HepG2 (cell line): Measurements from ENCODE around the gene SNX9. TPM values are rescaled to one million over a fixed set of nuclear protein-coding genes. Genes with fewer than 3 reads are reported as not detected.

Experiments
- ATAC-seq: fragments of 200-7000 bp; cut with Tn5 transposase; 3 replicates; pipeline ENCODE4 v1.9.1; 2020; ENCODE audit warnings: mild to moderate bottlenecking, moderate library complexity
- BruUV-seq: library from RNA; stranded (reverse); fragments of 400-500 nt; replicated peaks from 2 replicates; lab custom pipeline; 2021; lab: Mats Ljungman, UMichigan
- CTCF ChIA-PET: fragments of 300-600 bp; formaldehyde crosslinking; extraction: SDS; loops from one replicate; lab custom pipeline; 2021; ENCODE audit warnings: low total read pairs, inconsistent platforms, low intra/inter-chr PET ratio; lab: Yijun Ruan, JAX
- POLR2A ChIA-PET: fragments of 350-600 bp; sonication (Branson Sonifier 250); formaldehyde crosslinking; loops from one replicate; lab custom pipeline; 2020; ENCODE audit warnings: antibody characterized with exemption, inconsistent platforms; lab: Yijun Ruan, JAX
- DNase-seq: peaks from one replicate; pipeline ENCODE4 v3.0.0-alpha.2; 2015; ENCODE audit warnings: low spot score
- FAIRE-seq: peaks from 3 replicates; lab custom pipeline; 2011; peaks lifted over from hg19 to GRCh38; lab: Jason Lieb, UNC
- H2AFZ ChIP-seq: one replicate; pipeline ENCODE4 v1.6.1; 2011; ENCODE audit warnings: low read length, inconsistent platforms
- H3K27ac ChIP-seq: fragments of 300-600 bp; 3 replicates; pipeline ENCODE4 v1.8.0; 2011; ENCODE audit warnings: mixed run types, mild to moderate bottlenecking, mixed read lengths, low read length, inconsistent platforms; ENCODE audit not compliant: insufficient read depth; ENCODE audit errors: extremely low read length
- H3K27me3 ChIP-seq, 2 experiments: fragments of 200-600 bp in 1 of 2; 2 replicates in 1 of 2; 3 replicates in 1 of 2; pipeline versions ENCODE4 v1.6.0 to v1.8.0; 2011; ENCODE audit warnings: low read length in 2 of 2, mild to moderate bottlenecking in 2 of 2, moderate library complexity in 2 of 2, inconsistent platforms in 1 of 2; ENCODE audit not compliant: insufficient read depth in 2 of 2, control insufficient read depth in 1 of 2
- H3K36me3 ChIP-seq, 2 experiments: fragments of 200-600 bp in 1 of 2; replicated peaks in 1 of 2; 2 replicates in 1 of 2; 3 replicates in 1 of 2; pipeline versions ENCODE4 v1.5.1 to v1.8.0; 2011; ENCODE audit warnings: low read length in 2 of 2, inconsistent platforms in 1 of 2; ENCODE audit not compliant: insufficient read depth in 2 of 2, control insufficient read depth in 1 of 2
- H3K4me1 ChIP-seq: 2 replicates; pipeline ENCODE4 v1.5.1; 2012; ENCODE audit warnings: low read length, inconsistent platforms; ENCODE audit not compliant: insufficient read depth
- H3K4me2 ChIP-seq: 2 replicates; pipeline ENCODE4 v1.6.0; 2011; ENCODE audit warnings: low read depth, low read length, inconsistent platforms
- H3K4me3 ChIP-seq, 3 experiments: fragments of 200-600 bp in 1 of 3; sonication (generic), shearing (Covaris generic) in 1 of 3; replicated peaks in 1 of 3; 2 replicates each; pipeline ENCODE4 v1.5.1; 2011 to 2016; ENCODE audit warnings: low read length in 3 of 3, inconsistent platforms in 2 of 3, low read depth in 2 of 3, mild to moderate bottlenecking in 2 of 3, control low read depth in 1 of 3, mixed read lengths in 1 of 3; ENCODE audit not compliant: insufficient read depth in 1 of 3
- H3K79me2 ChIP-seq: one replicate; pipeline ENCODE4 v1.6.1; 2011; ENCODE audit warnings: low read length, inconsistent platforms; ENCODE audit not compliant: insufficient read depth
- H3K9ac ChIP-seq: 2 replicates; pipeline ENCODE4 v1.6.0; 2011; ENCODE audit warnings: mild to moderate bottlenecking, low read depth, low read length, inconsistent platforms; ENCODE audit not compliant: insufficient read depth
- H3K9me3 ChIP-seq: 2 replicates; pipeline ENCODE4 v1.5.1; 2012; ENCODE audit warnings: mild to moderate bottlenecking, low read length
- H4K20me1 ChIP-seq: 2 replicates; pipeline ENCODE4 v1.6.0; 2011; ENCODE audit warnings: inconsistent platforms, mild to moderate bottlenecking, low read length, moderate library complexity; ENCODE audit not compliant: insufficient read depth
- ARNT ChIP-seq: fragments of 450-650 bp; IDR thresholded peaks from 2 replicates; pipeline ENCODE4 v1.6.1; 2017
- CCDC6 ChIP-seq: sonication (generic); formaldehyde crosslinking; IDR thresholded peaks from 2 replicates; pipeline ENCODE4 v1.8.1; 2022; ENCODE audit warnings: mild to moderate bottlenecking, missing genetic modification reagents, moderate library complexity
- CHCHD3 ChIP-seq: sonication (generic); formaldehyde crosslinking; IDR thresholded peaks from 2 replicates; pipeline ENCODE4 v1.8.0; 2022; ENCODE audit warnings: mild to moderate bottlenecking, missing genetic modification reagents, moderate library complexity
- HNRNPLL ChIP-seq: fragments of 200-400 bp; formaldehyde crosslinking; IDR thresholded peaks from 2 replicates; pipeline ENCODE4 v1.6.1; 2017; ENCODE audit warnings: mild to moderate bottlenecking, low read depth, low read length; ENCODE audit not compliant: poor library complexity, severe bottlenecking
- KLF15 ChIP-seq: sonication (generic); formaldehyde crosslinking; IDR thresholded peaks from 2 replicates; pipeline ENCODE4 v1.8.1; 2023; ENCODE audit warnings: borderline replicate concordance, mild to moderate bottlenecking, inconsistent platforms, missing genetic modification reagents, mixed read lengths
- MIER3 ChIP-seq: IDR thresholded peaks from 2 replicates; pipeline ENCODE4 v1.6.1; 2016; ENCODE audit warnings: missing compliant biosample characterization, borderline replicate concordance
- NFYB ChIP-seq: sonication (generic); formaldehyde crosslinking; IDR thresholded peaks from 2 replicates; pipeline ENCODE4 v1.4.0; 2020; ENCODE audit warnings: missing genetic modification reagents
- PHF8 ChIP-seq: sonication (generic); formaldehyde crosslinking; IDR thresholded peaks from 2 replicates; pipeline ENCODE4 v1.5.0; 2020; ENCODE audit warnings: missing genetic modification reagents
- RCOR2 ChIP-seq: IDR thresholded peaks from 2 replicates; pipeline ENCODE4 v1.6.1; 2016; ENCODE audit warnings: missing biosample characterization, missing genetic modification reagents
- REXO4 ChIP-seq: sonication (generic); formaldehyde crosslinking; IDR thresholded peaks from 2 replicates; pipeline ENCODE4 v1.8.0; 2022; ENCODE audit warnings: missing genetic modification reagents, mild to moderate bottlenecking, borderline replicate concordance
- SCMH1 ChIP-seq: sonication (generic); formaldehyde crosslinking; IDR thresholded peaks from 2 replicates; pipeline ENCODE4 v1.9.0; 2021; ENCODE audit warnings: missing genetic modification reagents, mild to moderate bottlenecking, borderline replicate concordance
- SOX6 ChIP-seq, 2 experiments: fragments of 450-650 bp in 1 of 2; sonication (generic) in 1 of 2; formaldehyde crosslinking in 1 of 2; IDR thresholded peaks; 2 replicates each; pipeline versions ENCODE4 v1.4.0 to v1.6.1; 2017 to 2020; ENCODE audit warnings: antibody characterized with exemption in 1 of 2, mild to moderate bottlenecking in 1 of 2, missing genetic modification reagents in 1 of 2
- SP1 ChIP-seq, 2 experiments: fragments of 450-650 bp in 1 of 2; sonication (generic) in 1 of 2; formaldehyde crosslinking in 1 of 2; IDR thresholded peaks; 2 replicates each; pipeline versions ENCODE4 v1.4.0 to v1.6.1; 2016 to 2020; ENCODE audit warnings: missing genetic modification reagents in 1 of 2
- SRSF9 ChIP-seq: fragments of 200-400 bp; formaldehyde crosslinking; IDR thresholded peaks from 2 replicates; pipeline ENCODE4 v1.6.1; 2018; ENCODE audit warnings: borderline replicate concordance, mild to moderate bottlenecking, low read depth, low read length; ENCODE audit not compliant: insufficient read depth, poor library complexity, severe bottlenecking
- ZFP62 ChIP-seq: sonication (generic); formaldehyde crosslinking; IDR thresholded peaks from 2 replicates; pipeline ENCODE4 v1.4.0; 2020; ENCODE audit warnings: missing genetic modification reagents
- ZNF441 ChIP-seq: sonication (generic); formaldehyde crosslinking; IDR thresholded peaks from 2 replicates; pipeline ENCODE4 v1.7.0; 2021; ENCODE audit warnings: missing genetic modification reagents, borderline replicate concordance
- ZNF660 ChIP-seq: sonication (generic); formaldehyde crosslinking; IDR thresholded peaks from 2 replicates; pipeline ENCODE4 v1.5.1; 2020; ENCODE audit warnings: mild to moderate bottlenecking, low read depth, missing genetic modification reagents, borderline replicate concordance
- ZNF713 ChIP-seq: sonication (generic); formaldehyde crosslinking; IDR thresholded peaks from 2 replicates; pipeline ENCODE4 v1.4.0; 2020; ENCODE audit warnings: mild to moderate bottlenecking, missing genetic modification reagents
- ZSCAN21 ChIP-seq: sonication (generic); formaldehyde crosslinking; IDR thresholded peaks from 2 replicates; pipeline ENCODE4 v1.8.0; 2022; ENCODE audit warnings: mild to moderate bottlenecking, missing genetic modification reagents, moderate library complexity, borderline replicate concordance
- WGBS: methylation state at CpG from one replicate; pipeline ENCODE4 v1.1.6; 2017; ENCODE audit warnings: low lambda C conversion rate; 5-methylcytosine and 5-hydroxymethylcytosine counted together
- in situ Hi-C: cut with HindIII; loops from 2 replicates; pipeline ENCODE4 v1.10.0; 2017; ENCODE audit warnings: low pct_unique_long_range_greater_than_20kb; ENCODE audit not compliant: extremely low pct_ligation_motif_present
- intact Hi-C: fragments of 100-400 bp; cut with micrococcal nuclease; formaldehyde crosslinking; loops from one replicate; pipeline ENCODE4 v1.10.0; 2022; ENCODE audit not compliant: unreplicated experiment
- polyA plus RNA-seq, 8 experiments: library from polyadenylated mRNA; depleted of rRNA in 3 of 8; stranded (reverse) in 7 of 8; unstranded in 1 of 8; fragments of >200 nt; fragmentation: Illumina TruSeq in 4 of 8; extraction: Trizol in 4 of 8; gene quantifications; 2 replicates each; pipeline versions ENCODE4 v1.2.1 to v1.2.3, GENCODE V29; 2011 to 2016; ENCODE audit warnings: low read depth in 4 of 8, missing spikeins in 1 of 8, mixed read lengths in 1 of 8; ENCODE audit not compliant: insufficient read depth in 1 of 8
- total RNA-seq, 5 experiments: library from RNA; depleted of rRNA; stranded (reverse); fragments of >200 nt; fragmentation: Illumina TruSeq; extraction: Trizol; gene quantifications; 2 replicates each; pipeline ENCODE4 v1.2.3, GENCODE V29; 2016; ENCODE audit warnings: low read depth in 1 of 5
- TF ChIP-seq, protein P1 (sequence below): IDR thresholded peaks from 2 replicates; pipeline ENCODE4 v1.4.0; 2020; ENCODE audit warnings: mild to moderate bottlenecking, missing genetic modification reagents

SNX9 gene
- total and polyA plus RNA-seq, 2 of the 13 experiments (the other 11 are each of a cell fraction or from before 2014, with no cell fraction given): 21.9 to 36.0 TPM

DNA sequence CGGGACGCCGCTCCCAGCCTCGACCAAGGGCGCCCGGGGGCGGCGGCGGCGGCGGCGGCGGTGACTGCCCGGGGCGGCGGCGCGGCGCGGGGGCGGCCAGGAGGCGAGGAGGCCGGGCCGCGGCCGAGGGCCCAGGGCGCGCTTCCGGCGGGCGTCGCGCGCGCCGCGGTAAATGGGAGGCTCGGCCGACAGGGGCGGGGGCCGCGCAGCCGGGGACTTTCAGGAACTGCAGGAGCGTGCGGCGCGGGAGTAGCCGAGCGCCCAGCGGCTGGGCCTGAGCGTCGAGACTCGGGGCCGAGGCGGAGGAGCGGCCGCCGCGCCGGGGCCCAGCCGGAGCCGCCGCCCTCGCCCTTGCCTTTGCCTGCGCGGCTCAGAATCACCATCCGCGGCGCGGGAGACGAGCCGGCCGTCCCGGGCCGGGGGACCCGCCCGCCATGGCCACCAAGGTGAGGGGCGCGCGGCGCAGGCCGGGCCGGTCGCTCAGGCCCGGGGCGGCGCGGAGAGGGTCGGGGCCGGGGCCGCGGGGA lies at the start of gene SNX9 (continued):
- TF ChIP-seq, protein P1, sequence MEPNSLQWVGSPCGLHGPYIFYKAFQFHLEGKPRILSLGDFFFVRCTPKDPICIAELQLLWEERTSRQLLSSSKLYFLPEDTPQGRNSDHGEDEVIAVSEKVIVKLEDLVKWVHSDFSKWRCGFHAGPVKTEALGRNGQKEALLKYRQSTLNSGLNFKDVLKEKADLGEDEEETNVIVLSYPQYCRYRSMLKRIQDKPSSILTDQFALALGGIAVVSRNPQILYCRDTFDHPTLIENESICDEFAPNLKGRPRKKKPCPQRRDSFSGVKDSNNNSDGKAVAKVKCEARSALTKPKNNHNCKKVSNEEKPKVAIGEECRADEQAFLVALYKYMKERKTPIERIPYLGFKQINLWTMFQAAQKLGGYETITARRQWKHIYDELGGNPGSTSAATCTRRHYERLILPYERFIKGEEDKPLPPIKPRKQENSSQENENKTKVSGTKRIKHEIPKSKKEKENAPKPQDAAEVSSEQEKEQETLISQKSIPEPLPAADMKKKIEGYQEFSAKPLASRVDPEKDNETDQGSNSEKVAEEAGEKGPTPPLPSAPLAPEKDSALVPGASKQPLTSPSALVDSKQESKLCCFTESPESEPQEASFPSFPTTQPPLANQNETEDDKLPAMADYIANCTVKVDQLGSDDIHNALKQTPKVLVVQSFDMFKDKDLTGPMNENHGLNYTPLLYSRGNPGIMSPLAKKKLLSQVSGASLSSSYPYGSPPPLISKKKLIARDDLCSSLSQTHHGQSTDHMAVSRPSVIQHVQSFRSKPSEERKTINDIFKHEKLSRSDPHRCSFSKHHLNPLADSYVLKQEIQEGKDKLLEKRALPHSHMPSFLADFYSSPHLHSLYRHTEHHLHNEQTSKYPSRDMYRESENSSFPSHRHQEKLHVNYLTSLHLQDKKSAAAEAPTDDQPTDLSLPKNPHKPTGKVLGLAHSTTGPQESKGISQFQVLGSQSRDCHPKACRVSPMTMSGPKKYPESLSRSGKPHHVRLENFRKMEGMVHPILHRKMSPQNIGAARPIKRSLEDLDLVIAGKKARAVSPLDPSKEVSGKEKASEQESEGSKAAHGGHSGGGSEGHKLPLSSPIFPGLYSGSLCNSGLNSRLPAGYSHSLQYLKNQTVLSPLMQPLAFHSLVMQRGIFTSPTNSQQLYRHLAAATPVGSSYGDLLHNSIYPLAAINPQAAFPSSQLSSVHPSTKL (CRISPR knock-in tag): peak; percentile 8; the same call in 1 of the 2 replicates
- TF ChIP-seq SP1 (IDR thresholded peaks at IDR 0.05) (no peak), SP1 (CRISPR knock-in tag; IDR thresholded peaks at IDR 0.05) (no peak), PHF8 (CRISPR knock-in tag) (peak; percentile 73), ZSCAN21 (peak; percentile 67; the same call in 1 of the 2 replicates), CHCHD3 (no peak), HNRNPLL (peak; percentile 35), CCDC6 (CRISPR knock-in tag) (peak; percentile 42; the same call in 1 of the 2 replicates)

DNA sequence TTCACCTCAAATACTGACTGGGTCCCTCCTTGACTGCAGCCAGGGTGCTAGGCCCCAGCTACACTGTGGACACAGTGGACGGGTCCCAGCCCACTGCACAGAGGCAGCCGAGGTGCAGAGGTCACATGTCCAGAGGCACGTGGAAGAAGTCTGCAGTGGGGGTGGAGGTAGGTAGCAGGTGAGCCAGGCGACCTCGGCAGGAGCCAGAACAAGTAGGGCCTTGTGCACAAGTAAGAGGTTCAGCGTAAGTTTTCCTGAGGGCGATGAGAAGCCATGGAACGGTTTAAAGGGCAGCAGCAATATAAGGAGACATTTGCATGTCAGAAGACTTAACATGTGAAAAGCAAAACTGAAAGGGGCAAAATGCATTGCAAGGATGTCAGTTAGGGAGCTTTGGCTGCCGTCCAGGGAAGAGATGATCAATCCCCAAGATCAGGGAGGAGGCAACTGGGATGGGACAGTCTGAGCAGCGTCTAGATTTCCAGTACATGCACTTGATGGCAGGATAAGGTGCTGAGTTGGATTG lies 49.7 kb upstream of the SNX9 start:
- FAIRE-seq: no peak
- no TSS peak for BruUV-seq
- Histone ChIP-seq H3K4me2 (peak overlapping the region; percentile 58), H3K4me1 (peaks cover 23% of the 10 kb centered on the region), H3K9ac (no peak overlapping the region), H3K27me3 (peaks cover 2 to 11% of the 10 kb centered on the region in 2 experiments; a peak in 4 of 5 replicates), H3K36me3 (no peaks in the 10 kb centered on the region), H3K27ac (no peak overlapping the region), H2AFZ (no peak overlapping the region), H4K20me1 (no peaks in the 10 kb centered on the region), H3K4me3 (peak overlapping the region in 1 of 3 experiments; percentile 32; a peak in 1 of 6 replicates), H3K9me3 (no peaks in the 10 kb centered on the region), H3K79me2 (no peaks in the 10 kb centered on the region)
- no peak for DNase-seq
- CTCF ChIA-PET: no interaction called here
- ATAC-seq: peak; percentile 66
- POLR2A ChIA-PET: interaction anchor here (0.8 kb wide), 1 partner anchor 10 kb away, joined by 3 read pairs; no protein-coding TSS in a partner anchor
- 3% methylated on average over 10 of the region's 10 CpGs for whole genome bisulfite sequencing
- intact Hi-C loops: no loop called here
- in situ Hi-C loops: no loop called here
- TF ChIP-seq NFYB (CRISPR knock-in tag): no peak
- no peak for TF ChIP-seq SRSF9
- no peak for TF ChIP-seq ZNF713 (CRISPR knock-in tag)
- TF ChIP-seq SCMH1 (CRISPR knock-in tag): no peak
- no peak for TF ChIP-seq REXO4 (CRISPR knock-in tag)
- TF ChIP-seq KLF15 (CRISPR knock-in tag): no peak
- no peak for TF ChIP-seq MIER3
- no peak for TF ChIP-seq ZFP62 (CRISPR knock-in tag)
- TF ChIP-seq ARNT: no peak
- no peak for TF ChIP-seq RCOR2 (CRISPR knock-in tag)
- no peak; the same call in 1 of the 2 replicates for TF ChIP-seq ZNF660
- TF ChIP-seq SOX6 (IDR thresholded peaks at IDR 0.05): no peak
- TF ChIP-seq SOX6 (CRISPR knock-in tag; IDR thresholded peaks at IDR 0.05): peak; percentile 59; the same call in 1 of the 2 replicates
- 0 out of 2 replicates have a peak, but pooled peaks have one; percentile 35 for TF ChIP-seq ZNF441 (CRISPR knock-in tag)
